ENCODE results near the gene KRTAP10-11.
"Not testable (repeated sequence)": the region's sequence is repeated elsewhere in the genome, so short reads cannot be mapped to it uniquely, and the experiment has no call there.

Gene KRTAP10-11, protein sequence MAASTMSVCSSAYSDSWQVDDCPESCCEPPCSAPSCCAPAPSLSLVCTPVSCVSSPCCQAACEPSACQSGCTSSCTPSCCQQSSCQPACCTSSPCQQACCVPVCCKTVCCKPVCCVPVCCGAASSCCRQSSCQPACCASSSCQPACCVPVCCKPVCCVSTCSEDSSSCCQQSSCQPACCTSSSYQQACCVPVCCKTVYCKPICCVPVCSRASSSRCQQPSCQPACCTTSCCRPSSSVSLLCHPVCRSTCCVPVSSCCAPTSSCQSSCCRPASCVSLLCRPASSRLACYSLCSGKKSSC

DNA sequence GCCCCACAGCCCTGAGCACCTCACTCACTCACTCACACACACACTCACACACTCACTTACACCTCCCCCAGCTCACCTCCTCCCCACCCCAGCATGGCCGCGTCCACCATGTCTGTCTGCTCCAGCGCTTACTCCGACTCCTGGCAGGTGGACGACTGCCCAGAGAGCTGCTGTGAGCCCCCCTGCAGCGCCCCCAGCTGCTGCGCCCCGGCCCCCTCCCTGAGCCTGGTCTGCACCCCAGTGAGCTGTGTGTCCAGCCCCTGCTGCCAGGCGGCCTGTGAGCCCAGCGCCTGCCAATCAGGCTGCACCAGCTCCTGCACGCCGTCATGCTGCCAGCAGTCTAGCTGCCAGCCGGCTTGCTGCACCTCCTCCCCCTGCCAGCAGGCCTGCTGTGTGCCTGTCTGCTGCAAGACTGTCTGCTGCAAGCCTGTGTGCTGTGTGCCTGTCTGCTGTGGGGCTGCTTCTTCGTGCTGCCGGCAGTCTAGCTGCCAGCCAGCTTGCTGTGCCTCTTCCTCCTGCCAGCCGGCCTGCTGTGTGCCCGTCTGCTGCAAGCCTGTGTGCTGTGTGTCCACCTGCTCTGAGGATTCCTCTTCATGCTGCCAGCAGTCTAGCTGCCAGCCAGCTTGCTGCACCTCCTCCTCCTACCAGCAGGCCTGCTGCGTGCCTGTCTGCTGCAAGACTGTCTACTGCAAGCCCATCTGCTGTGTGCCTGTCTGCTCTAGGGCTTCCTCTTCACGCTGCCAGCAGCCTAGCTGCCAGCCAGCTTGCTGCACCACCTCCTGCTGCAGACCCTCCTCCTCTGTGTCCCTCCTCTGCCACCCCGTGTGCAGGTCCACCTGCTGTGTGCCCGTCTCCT, at the start of gene KRTAP10-11:
Gene KRTAP10-11 (plus strand): TSS at position 49 of the 856 bp plus-strand sequence. CDS start 45 bp downstream, at position 94.
- not testable (repeated sequence) for DNase-seq (ENCODE audit: extremely low read depth, low read depth)

DNA sequence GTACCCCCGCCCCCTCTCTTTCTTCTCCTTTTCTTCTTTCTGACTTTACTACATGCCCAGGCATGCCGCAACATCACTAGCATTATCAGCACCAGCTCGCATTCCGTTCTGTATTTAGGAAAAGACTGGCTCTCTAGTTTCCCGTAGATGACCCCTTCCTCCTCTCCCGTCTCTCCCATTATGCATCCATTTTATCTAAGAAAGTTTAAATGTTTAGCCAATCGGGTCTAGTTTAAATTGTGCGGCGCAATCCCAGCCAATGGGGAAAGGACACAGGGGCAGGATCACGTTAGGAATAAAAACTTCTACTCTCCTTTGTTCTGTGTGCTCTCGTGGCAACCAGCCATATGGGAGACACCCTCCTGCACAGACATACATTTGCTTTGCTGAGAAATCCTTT, 48.2 kb upstream of the KRTAP10-11 start:
- DNase-seq (ENCODE audit: extremely low read depth, low read depth), result no peak
- TF ChIP-seq, protein P1, sequence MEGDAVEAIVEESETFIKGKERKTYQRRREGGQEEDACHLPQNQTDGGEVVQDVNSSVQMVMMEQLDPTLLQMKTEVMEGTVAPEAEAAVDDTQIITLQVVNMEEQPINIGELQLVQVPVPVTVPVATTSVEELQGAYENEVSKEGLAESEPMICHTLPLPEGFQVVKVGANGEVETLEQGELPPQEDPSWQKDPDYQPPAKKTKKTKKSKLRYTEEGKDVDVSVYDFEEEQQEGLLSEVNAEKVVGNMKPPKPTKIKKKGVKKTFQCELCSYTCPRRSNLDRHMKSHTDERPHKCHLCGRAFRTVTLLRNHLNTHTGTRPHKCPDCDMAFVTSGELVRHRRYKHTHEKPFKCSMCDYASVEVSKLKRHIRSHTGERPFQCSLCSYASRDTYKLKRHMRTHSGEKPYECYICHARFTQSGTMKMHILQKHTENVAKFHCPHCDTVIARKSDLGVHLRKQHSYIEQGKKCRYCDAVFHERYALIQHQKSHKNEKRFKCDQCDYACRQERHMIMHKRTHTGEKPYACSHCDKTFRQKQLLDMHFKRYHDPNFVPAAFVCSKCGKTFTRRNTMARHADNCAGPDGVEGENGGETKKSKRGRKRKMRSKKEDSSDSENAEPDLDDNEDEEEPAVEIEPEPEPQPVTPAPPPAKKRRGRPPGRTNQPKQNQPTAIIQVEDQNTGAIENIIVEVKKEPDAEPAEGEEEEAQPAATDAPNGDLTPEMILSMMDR (IDR thresholded peaks at IDR 0.05; ENCODE audit: low read depth, low read length), result no peak

DNA sequence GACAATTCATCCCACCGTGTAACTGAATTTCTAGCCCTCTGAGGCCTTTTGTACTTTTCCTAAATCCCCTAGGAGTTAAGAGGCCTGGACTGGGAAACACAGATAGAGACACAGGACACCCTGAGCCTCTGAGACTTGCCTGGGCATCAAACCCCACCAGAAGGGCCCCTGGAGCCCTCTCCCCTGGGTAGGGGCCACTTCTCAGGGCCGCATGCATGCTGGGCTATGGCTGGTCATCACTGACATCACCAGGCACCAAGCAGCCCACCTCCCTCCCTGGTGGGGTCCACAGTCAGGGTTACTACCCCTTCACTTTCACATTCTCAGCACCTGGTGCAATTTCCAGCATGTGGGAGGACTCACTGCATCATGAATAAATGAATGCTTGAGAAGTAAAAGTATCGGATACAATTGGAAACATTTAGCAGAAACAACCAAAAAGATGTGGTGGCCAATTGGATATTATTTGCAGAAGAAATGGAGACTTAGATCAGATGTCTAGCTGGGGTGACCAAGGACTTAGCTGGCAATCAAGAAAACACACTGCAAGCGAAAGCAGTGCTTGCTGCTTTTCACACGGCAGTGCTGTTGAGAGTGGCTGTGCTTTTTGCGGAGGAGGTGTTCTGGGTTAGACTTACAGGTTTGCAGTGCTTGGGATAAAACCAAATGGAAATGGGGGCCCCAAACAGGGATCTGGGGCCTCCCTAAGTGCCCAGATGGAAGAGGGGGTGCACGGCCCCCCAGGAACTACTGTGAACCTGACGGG, 46.8 kb upstream of the KRTAP10-11 start:
- TF ChIP-seq, protein P1 (IDR thresholded peaks at IDR 0.05; ENCODE audit: low read depth, low read length), result no peak

DNA sequence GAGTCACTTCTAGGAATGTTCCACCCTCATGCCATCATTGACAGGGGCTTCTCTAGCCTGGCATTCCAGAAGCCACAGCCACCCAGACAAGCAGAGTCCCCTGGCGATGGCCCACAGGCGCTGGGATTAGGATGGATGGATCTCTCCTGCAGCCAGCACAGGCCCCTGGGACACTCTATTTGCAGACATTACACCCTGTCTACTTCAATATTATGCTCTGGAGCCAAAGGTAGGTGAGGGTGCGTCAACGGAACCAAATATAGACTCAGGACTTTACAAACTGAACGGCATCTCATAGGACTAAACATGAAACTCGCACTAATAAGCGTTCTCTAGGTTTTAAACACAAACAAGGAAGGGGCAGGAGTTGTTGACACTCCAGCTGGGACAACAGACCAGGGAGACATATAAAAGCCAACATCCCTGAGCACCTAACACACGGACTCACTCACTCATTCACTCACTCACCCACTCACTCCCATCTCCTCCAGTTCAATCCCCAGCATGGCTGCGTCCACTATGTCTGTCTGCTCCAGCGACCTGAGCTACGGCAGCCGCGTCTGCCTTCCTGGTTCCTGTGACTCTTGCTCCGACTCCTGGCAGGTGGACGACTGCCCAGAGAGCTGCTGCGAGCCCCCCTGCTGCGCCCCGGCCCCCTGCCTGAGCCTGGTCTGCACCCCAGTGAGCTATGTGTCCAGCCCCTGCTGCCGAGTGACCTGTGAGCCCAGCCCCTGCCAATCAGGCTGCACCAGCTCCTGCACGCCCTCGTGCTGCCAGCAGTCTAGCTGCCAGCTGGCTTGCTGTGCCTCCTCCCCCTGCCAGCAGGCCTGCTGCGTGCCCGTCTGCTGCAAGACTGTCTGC, 45.9 kb upstream of the KRTAP10-11 start, which contains the start of gene KRTAP10-7:
Gene KRTAP10-7 (plus strand): TSS at position 480 of the 861 bp plus-strand sequence. CDS start 25 bp downstream, at position 505.
- not testable (repeated sequence) for DNase-seq (ENCODE audit: extremely low read depth, low read depth)

More for the DNA sequence above, 46.8 kb upstream of the KRTAP10-11 start:
- no peak for DNase-seq (ENCODE audit: extremely low read depth, low read depth)

DNA sequence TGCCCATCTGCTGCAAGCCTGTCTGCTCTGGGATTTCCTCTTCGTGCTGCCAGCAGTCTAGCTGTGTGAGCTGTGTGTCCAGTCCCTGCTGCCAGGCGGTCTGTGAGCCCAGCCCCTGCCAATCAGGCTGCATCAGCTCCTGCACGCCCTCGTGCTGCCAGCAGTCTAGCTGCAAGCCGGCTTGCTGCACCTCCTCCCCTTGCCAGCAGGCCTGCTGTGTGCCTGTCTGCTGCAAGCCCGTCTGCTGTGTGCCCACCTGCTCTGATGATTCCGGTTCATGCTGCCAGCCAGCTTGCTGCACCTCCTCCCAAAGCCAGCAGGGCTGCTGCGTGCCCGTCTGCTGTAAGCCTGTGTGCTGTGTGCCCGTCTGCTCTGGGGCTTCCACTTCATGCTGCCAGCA, 45.1 kb upstream of the KRTAP10-11 start:
- DNase-seq (ENCODE audit: extremely low read depth, low read depth), result not testable (repeated sequence)

DNA sequence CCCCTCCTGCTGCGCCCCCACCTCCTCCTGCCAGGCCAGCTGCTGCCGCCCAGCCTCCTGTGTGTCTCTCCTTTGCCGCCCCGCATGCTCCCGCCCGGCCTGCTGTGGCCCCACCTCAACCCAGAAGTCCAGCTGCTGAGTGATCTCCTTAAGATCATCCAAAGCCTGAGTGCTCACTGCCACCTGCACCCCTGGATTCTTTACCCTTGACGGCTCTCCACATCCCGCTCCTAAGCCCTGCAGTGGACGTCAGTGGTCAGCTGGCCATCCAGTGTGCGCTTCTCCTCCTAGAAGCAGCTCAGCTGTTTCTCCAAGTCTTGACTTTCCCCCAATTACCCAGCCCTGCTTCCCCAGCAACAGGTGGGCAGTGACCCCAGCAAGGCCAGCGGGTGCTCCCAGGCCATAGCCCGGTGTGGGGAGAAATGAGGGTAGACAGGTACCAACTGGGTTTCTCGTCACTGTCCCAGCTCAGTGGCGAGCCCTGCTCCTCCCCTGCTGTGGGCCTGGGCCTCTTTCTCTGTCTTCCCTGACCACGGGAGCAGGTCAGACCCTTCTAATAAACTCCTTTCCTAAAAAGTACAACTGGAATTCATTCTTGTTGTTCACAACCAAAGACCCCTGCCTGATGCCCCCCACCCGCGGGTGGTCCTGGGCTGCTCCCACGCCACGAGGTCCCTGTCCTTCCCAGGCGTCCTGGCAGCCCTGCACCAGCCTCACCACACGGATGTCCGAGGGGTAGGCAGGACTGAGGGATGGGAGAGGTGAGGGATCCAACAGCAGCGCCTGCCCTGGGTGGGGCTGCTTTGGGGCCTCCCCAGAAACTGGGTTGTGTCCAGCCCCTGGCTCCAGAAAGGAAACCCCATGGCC, 44.4 kb upstream of the KRTAP10-11 start:
- no peak for DNase-seq (ENCODE audit: extremely low read depth, low read depth)
- TF ChIP-seq, protein P1 (IDR thresholded peaks at IDR 0.05; ENCODE audit: low read depth, low read length), result no peak

DNA sequence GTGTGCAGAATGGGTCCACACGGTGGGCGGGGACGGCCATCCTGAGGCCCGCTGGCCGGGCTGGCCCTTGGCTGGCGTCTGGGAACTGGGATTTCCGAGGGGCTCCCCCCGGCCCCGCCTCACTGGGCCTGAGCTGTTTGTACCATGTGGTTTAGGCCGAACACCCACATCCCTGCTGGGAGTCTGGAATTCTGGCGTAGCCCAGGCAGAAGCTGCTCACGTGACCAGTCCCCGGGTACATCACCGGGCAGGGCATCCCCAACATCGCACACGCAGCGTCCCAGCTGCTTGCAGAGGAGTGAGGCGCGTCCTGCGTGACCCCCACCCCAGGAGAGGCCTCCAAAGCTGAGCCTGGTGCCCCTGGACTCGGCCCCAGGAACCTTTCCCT, 43.8 kb upstream of the KRTAP10-11 start:
- TF ChIP-seq, protein P1 (IDR thresholded peaks at IDR 0.05; ENCODE audit: low read depth, low read length), result no peak
- no peak for DNase-seq (ENCODE audit: extremely low read depth, low read depth)

Data from AG09319 (cell line).